Raji (cell line): ENCODE data around the gene PRADC1.

ENCODE experiments used
- POLR2A ChIP-seq: IDR thresholded peaks from 2 replicates; pipeline ENCODE4 v1.6.1; 2011; ENCODE audit warnings: low read depth, low read length, control low read depth; ENCODE audit not compliant: insufficient read depth

Gene PRADC1

DNA sequence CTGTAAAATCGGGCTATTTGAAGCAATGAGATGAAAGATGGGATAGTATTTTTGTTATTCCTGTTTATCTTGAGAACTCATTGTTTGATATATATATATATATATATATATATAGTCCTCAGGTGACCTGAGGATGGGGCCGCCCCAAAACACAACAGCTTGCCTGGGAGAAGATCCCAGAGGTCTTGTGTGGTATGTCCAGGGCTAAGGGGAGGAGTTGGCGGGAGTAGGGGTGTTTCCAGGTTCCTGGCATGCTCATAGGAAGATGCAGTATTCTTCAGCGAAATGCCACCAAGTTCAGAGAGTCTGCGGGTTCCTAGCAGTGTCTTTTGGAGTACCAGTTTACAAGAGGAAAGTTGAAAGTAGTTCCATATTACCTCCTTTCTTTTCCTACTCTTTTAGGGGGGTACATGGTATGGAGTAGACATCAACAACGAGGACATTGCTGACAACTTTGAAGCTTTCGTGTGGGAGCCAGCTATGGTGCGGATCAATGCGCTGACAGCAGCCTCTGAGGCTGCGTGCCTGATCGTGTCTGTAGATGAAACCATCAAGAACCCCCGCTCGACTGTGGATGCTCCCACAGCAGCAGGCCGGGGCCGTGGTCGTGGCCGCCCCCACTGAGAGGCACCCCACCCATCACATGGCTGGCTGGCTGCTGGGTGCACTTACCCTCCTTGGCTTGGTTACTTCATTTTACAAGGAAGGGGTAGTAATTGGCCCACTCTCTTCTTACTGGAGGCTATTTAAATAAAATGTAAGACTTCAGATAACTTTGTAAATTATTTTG is 19.4 kb upstream of the PRADC1 start:
- no peak for TF ChIP-seq POLR2A

- no peak for TF ChIP-seq POLR2A
These were observed 18.1 kb upstream of the PRADC1 start for GRCh38 chr2:73250872-73251846.

DNA sequence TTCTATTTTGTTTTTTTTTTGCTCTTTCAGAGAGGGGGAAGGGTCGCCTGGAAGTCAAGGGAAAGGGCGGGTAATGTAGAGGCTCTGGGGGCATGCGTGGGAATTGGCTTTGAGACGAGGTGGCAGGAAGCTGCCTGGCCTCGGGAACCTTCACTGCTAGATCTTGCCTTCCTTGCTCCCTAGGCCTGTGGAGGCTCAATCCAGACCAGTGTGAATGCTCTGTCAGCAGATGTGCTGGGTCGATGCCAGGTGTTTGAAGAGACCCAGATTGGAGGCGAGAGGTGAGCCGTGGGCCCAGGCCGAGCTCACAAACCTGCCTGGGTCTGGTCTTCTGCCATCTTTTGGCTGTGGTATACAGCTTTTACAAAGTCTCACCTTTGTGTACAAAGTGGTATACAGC is 16.6 kb upstream of the PRADC1 start:
- no peak for TF ChIP-seq POLR2A

- TF ChIP-seq POLR2A, result no peak
These were observed 13.8 kb upstream of the PRADC1 start for GRCh38 chr2:73246850-73247249.

DNA sequence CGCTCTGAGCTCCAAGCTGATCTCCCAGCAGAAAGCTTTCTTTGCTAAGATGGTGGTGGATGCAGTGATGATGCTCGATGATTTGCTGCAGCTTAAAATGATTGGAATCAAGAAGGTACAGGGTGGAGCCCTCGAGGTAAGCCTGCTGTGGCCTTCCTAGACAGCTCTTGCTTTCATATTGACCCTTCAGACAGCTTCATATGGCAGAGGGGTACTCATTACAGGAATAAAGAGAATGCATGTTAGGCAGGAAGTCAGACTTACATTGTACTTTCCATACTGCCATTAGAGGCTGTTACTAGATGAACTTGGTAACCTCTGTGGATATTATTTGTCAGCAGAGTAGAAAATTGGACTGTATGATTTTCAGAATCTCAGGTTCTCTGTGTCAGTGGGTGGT is 11.5 kb upstream of the PRADC1 start:
- TF ChIP-seq POLR2A, result no peak

DNA sequence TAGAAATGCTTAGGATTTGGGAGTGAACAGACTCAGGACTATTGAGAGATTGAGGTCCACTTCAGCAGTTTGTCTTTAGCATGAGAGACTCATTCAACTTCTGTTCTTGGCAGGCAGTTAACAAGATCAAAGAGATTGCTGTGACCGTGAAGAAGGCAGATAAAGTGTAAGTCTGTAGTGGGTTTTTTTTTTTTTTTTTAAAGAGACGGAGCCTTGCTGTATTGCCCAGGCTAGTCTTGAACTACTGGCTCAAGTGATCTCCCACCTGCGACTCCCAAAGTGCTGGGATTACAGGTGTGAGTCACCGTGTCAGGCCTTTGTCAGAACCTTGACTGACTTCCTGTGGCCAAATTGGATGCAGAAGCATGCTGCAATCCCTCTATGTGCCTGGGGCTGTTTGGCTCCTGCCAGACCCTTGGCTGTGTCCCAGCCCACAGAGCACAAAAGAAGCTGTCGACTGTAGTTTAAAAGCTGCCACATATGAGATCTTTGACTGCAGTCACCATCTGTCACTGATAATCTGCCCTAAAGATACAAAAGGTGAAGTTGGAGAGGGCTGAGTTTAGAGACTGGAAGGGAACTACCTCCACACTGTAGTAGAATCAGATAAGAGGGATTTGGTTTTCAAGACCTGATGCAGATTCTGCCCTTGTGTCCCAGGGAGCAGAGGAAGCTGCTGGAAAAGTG is 11.0 kb upstream of the PRADC1 start:
- TF ChIP-seq POLR2A, result no peak

DNA sequence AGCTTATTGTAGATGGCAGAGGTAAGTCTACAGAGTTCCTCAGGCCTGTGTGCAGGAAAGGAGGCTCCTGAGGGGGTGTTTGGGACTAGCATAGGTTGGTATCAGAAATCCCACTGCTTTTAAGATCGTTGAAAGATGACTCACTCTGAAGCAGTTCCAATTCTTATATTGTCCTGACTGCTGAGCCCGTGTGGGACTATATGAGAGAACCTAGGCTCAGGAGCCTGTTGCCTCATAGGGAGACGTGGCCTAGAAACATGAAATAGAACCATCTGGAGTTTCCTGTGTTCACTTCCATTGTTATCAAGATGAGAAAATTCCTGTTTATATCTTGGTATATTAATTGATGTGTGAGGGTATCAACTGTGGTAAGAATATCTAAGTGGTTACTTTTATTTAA is 6.7 kb upstream of the PRADC1 start:
- TF ChIP-seq POLR2A, result no peak

GRCh38 chr2:73238976-73239375 is 5.9 kb upstream of the PRADC1 start:
- TF ChIP-seq POLR2A, result no peak

DNA sequence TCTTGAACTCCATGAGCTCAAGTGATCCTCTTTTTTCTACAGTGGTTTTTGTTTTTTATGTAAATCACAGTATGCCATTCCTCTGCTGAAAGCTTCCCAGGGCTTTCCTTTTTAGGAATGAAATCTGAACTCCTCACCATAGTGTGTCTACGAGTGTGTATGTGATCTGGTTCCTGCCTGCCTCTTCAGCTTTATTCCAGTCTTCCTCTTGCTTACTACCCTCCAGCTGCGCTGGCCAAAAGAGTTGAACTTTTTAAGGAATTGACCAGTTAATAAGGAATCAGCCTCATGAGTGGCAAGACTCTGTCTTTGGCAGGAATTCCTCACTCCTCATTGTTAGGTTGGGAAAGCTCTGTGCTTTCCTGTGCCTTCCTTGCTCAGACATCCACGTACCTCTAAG is 5.1 kb upstream of the PRADC1 start:
- TF ChIP-seq POLR2A, result no peak

GRCh38 chr2:73237168-73237567 is 4.1 kb upstream of the PRADC1 start:
- TF ChIP-seq POLR2A, result no peak

DNA sequence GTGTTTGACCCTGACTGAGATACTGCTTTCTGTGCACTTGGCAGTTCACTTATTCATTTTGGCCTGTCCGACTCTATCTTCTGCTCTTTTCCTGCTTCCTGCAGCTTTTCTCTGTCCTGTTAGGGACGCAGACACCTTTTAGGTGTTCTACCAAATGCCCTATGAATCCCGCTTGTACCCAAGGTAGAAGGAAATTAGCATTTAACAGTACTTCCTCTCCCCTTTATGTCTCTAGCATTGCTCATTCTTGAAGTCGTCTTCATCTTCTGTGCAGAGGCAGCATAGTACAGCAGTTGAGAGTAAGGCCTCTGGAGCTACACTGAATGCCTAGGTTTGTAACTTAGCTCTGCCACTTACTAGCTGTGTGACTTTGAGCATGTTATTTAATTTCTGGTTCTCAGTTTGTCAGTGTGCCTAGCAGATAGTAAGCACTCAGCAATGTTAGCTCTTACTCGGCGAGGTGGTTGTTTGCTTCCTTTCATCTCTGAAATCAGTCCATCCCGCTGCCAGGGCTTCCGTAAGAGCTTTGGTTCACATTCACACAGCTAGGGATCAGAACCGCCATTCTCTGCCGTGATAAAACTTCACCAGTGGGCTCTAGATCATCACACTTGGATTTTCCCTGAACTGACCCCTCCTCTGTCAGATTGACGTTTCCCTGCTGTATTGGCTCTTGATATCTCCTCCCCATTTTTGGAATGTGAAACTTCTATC is 2.4 kb upstream of the PRADC1 start:
- 0 out of 2 replicates have a peak, but pooled peaks have one; percentile 18 for TF ChIP-seq POLR2A

GRCh38 chr2:73233932-73234832 is 1.1 kb upstream of the PRADC1 start, which contains the start of gene CCT7:
Gene CCT7 (plus strand): TSS chr2:73234308. CDS start chr2:73234379, 71 bp downstream.
- peak; percentile 93 for TF ChIP-seq POLR2A

DNA sequence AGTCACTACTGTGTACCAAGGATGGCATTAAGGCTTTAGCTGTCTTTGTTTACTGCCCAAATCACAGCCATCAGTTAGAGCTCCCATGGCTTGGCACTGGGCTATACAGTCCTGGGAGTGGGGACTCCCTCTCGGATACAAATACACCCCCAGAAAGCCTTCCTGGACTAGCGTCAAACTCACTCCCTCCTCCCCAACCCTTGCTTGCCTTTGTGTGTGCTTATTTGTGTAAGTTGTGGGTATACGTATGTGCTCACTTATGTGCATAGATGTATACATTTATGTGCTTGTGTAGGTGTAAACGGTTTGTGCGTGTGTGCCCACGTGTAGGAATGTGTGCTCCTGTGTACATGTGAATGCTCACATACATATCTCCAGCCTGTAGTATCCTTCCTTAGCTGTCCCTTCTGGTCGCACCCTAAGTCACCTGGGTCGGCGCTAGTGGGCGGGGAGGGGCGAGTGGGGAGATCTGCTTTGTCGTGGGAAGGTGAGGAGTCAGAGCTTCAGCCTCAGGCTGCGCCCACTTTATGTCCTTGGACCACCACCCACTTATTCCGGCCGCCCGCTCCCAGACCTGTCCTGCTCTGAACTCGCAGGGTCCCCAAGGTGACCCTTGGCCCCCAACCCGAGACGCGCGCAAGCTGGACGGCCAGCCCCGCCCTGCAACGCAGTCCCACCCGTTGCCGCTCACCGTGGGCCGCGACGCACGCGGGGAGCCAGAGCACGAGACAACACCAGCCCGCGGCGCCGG is 461 bp downstream of the PRADC1 start:
- TF ChIP-seq POLR2A, result no peak; the same call in 1 of the 2 replicates
